CD4-positive, alpha-beta T cell treated with Interleukin-17A for 1 hour (primary cell): ENCODE data around the gene PTH2.
"Not testable (repeated sequence)": the region's sequence is repeated elsewhere in the genome, so short reads cannot be mapped to it uniquely, and the experiment has no call there.

Source experiments
- DNase-seq: peaks from one replicate; pipeline ENCODE4 v3.0.0-alpha.2; 2020

The PTH2 gene

GRCh38 chr19:49423071-49423984, at the start of gene PTH2:
Gene PTH2 (minus strand): TSS chr19:49423441. CDS start chr19:49423339, 102 bp downstream.
- DNase-seq, result no peak

GRCh38 chr19:49472936-49473335, 49.7 kb upstream of the PTH2 start:
- no peak for DNase-seq

GRCh38 chr19:49470615-49470978, 47.4 kb upstream of the PTH2 start:
- DNase-seq, result no peak

GRCh38 chr19:49469828-49470614, 46.8 kb upstream of the PTH2 start:
- DNase-seq, result peak; percentile 96

- peak; percentile 99 for DNase-seq
Measured at GRCh38 chr19:49468746-49469447, 45.7 kb upstream of the PTH2 start.

GRCh38 chr19:49468199-49468598, 45.0 kb upstream of the PTH2 start:
- no peak for DNase-seq

- no peak for DNase-seq
Measured at GRCh38 chr19:49465371-49465770, 42.1 kb upstream of the PTH2 start.

- no peak for DNase-seq
Measured at GRCh38 chr19:49463960-49464740, 40.9 kb upstream of the PTH2 start.

GRCh38 chr19:49462492-49462891, 39.3 kb upstream of the PTH2 start:
- no peak for DNase-seq

GRCh38 chr19:49461656-49462055, 38.4 kb upstream of the PTH2 start:
- DNase-seq, result no peak

- DNase-seq, result not testable (repeated sequence)
Measured at GRCh38 chr19:49461130-49461529, 37.9 kb upstream of the PTH2 start.

GRCh38 chr19:49459388-49459787, 36.1 kb upstream of the PTH2 start:
- DNase-seq, result no peak

GRCh38 chr19:49458567-49458903, 35.3 kb upstream of the PTH2 start:
- peak; percentile 26 for DNase-seq

GRCh38 chr19:49456326-49456725, 33.1 kb upstream of the PTH2 start:
- DNase-seq, result no peak

GRCh38 chr19:49455773-49456172, 32.5 kb upstream of the PTH2 start:
- DNase-seq, result no peak

- peak; percentile 62 for DNase-seq
Measured at GRCh38 chr19:49453757-49454240, 30.6 kb upstream of the PTH2 start.

- DNase-seq, result peak; percentile 98
Measured at GRCh38 chr19:49453013-49453756, 29.9 kb upstream of the PTH2 start, which contains the start of gene ALDH16A1. Gene ALDH16A1 (plus strand): TSS chr19:49453225. CDS start chr19:49453332, 107 bp downstream.

GRCh38 chr19:49451430-49452181, 28.4 kb upstream of the PTH2 start, which contains the start of gene PIH1D1:
Gene PIH1D1 (minus strand): TSS chr19:49451814. CDS start chr19:49451574, 240 bp downstream.
- peak; percentile 99 for DNase-seq

- DNase-seq, result no peak
Measured at GRCh38 chr19:49450405-49450804, 27.2 kb upstream of the PTH2 start.

- DNase-seq, result no peak
Measured at GRCh38 chr19:49448432-49448786, 25.2 kb upstream of the PTH2 start.
